ENCODE results near the gene ARHGAP31.

DNA sequence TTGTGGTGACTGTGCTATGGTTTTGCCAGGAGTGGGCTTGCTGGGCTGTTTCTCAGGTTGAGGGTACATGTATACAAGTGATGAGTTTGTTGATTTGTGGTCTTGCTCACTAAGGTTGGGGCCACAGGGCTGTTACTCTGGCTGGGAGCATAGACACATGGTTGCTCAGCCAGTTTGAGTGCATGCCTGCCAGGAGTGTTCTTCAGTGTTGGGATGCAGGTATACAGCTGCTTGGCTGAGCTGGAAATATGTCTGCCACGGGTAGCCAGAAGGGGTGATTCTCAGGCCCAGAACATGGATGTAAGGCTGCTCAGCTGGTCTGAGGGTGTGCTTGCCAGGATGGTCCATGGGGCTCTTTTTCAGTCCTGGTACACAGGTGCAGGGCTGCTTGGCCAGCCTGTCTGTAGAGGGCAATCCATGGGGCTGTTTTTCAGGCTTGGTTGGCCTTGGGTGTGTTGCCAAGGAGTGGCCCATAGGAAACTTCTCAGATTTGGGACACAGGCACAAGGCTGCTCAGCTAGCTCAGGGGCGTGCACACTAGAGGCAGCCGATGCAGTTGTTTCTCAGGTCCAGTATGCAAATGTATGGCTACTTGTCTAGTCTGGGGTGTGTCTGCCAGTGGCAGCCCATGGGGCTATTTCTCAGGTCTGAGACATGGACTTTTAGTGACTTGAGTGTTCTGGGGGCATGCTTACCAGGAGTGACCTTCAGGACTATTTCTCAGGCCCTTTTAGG, 5.3 kb upstream of the ARHGAP31 start:
- TF ChIP-seq, protein P1, sequence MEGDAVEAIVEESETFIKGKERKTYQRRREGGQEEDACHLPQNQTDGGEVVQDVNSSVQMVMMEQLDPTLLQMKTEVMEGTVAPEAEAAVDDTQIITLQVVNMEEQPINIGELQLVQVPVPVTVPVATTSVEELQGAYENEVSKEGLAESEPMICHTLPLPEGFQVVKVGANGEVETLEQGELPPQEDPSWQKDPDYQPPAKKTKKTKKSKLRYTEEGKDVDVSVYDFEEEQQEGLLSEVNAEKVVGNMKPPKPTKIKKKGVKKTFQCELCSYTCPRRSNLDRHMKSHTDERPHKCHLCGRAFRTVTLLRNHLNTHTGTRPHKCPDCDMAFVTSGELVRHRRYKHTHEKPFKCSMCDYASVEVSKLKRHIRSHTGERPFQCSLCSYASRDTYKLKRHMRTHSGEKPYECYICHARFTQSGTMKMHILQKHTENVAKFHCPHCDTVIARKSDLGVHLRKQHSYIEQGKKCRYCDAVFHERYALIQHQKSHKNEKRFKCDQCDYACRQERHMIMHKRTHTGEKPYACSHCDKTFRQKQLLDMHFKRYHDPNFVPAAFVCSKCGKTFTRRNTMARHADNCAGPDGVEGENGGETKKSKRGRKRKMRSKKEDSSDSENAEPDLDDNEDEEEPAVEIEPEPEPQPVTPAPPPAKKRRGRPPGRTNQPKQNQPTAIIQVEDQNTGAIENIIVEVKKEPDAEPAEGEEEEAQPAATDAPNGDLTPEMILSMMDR (IDR thresholded peaks at IDR 0.05 in 8 of 11, conservative IDR thresholded peaks at IDR 0.05 in 3 of 11), result no peak
- TF ChIP-seq POLR2A (IDR thresholded peaks at IDR 0.05) (no peak), POLR2AphosphoS5 (IDR thresholded peaks at IDR 0.05) (no peak)
